GM23338 (cell line): ENCODE measurements around the gene ZNF837. TPM values are rescaled to one million over a fixed set of nuclear protein-coding genes. Genes with fewer than 3 reads are reported as not detected.
A peak's percentile ranks its signal among the peaks of the same experiment; 100 is the strongest.

Source experiments
- ATAC-seq: fragments of 200-7000 bp; cut with Tn5 transposase; 3 replicates; pipeline ENCODE4 v1.9.1; 2020
- DNase-seq: peaks from one replicate; pipeline ENCODE4 v3.0.0-alpha.2; 2015; ENCODE audit warnings: low spot score
- H2AFZ ChIP-seq: fragments of 200-600 bp; sonication (generic); 2 replicates; pipeline ENCODE4 v1.8.0; 2016; ENCODE audit warnings: antibody characterized with exemption, mild to moderate bottlenecking, moderate library complexity
- H3F3A ChIP-seq: fragments of 200-600 bp; sonication (generic); replicated peaks from 2 replicates; pipeline ENCODE4 v1.8.0; 2017; ENCODE audit warnings: antibody characterized with exemption, mixed run types, low read depth
- H3K27ac ChIP-seq: fragments of 200-600 bp; sonication (generic); 2 replicates; pipeline ENCODE4 v1.6.1; 2016; ENCODE audit warnings: low read depth
- H3K27me3 ChIP-seq: fragments of 200-600 bp; sonication (generic); 2 replicates; pipeline ENCODE4 v1.8.0; 2016; ENCODE audit warnings: mild to moderate bottlenecking, mixed run types, moderate library complexity; ENCODE audit not compliant: insufficient read depth
- H3K36me3 ChIP-seq: fragments of 200-600 bp; sonication (generic); 2 replicates; pipeline ENCODE4 v1.8.0; 2016; ENCODE audit warnings: mild to moderate bottlenecking; ENCODE audit not compliant: insufficient read depth
- H3K4me1 ChIP-seq: fragments of 200-600 bp; sonication (generic); 2 replicates; pipeline ENCODE4 v1.8.0; 2016; ENCODE audit warnings: mild to moderate bottlenecking, moderate library complexity; ENCODE audit not compliant: insufficient read depth
- H3K4me2 ChIP-seq: fragments of 200-600 bp; sonication (generic); 2 replicates; pipeline ENCODE4 v1.7.1; 2017; ENCODE audit warnings: mixed run types
- H3K4me3 ChIP-seq: fragments of 200-600 bp; sonication (generic); 2 replicates; pipeline ENCODE4 v1.6.1; 2016; ENCODE audit warnings: mixed run types
- H3K79me2 ChIP-seq: fragments of 200-600 bp; sonication (generic); replicated peaks from 2 replicates; pipeline ENCODE4 v1.8.0; 2017; ENCODE audit warnings: mild to moderate bottlenecking; ENCODE audit not compliant: insufficient read depth
- H3K9me2 ChIP-seq: fragments of 200-600 bp; sonication (generic); 2 replicates; pipeline ENCODE4 v1.8.0; 2017; ENCODE audit not compliant: insufficient read depth
- H4K20me1 ChIP-seq: fragments of 200-600 bp; sonication (generic); replicated peaks from 2 replicates; pipeline ENCODE4 v1.8.0; 2017; ENCODE audit warnings: mild to moderate bottlenecking; ENCODE audit not compliant: insufficient read depth
- H3K27ac Mint-ChIP-seq: 2 replicates; pipeline ENCODE4 v1.8.0; 2020; ENCODE audit warnings: inconsistent platforms, mild to moderate bottlenecking, moderate library complexity, mixed read lengths
- H3K27me3 Mint-ChIP-seq: 3 replicates; pipeline ENCODE4 v1.8.0; 2022; ENCODE audit warnings: low read depth, mild to moderate bottlenecking, moderate library complexity, mixed read lengths, inconsistent platforms; ENCODE audit not compliant: insufficient read depth, poor library complexity
- H3K36me3 Mint-ChIP-seq: 3 replicates; pipeline ENCODE4 v1.8.0; 2021; ENCODE audit warnings: low read depth, mild to moderate bottlenecking, inconsistent platforms, moderate library complexity, mixed read lengths
- H3K4me1 Mint-ChIP-seq: 3 replicates; pipeline ENCODE4 v1.8.0; 2020; ENCODE audit warnings: mild to moderate bottlenecking, inconsistent platforms, mixed read lengths
- H3K4me3 Mint-ChIP-seq: 3 replicates; pipeline ENCODE4 v1.8.0; 2021; ENCODE audit warnings: moderate library complexity, mild to moderate bottlenecking, inconsistent platforms, mixed read lengths
- H3K9me3 Mint-ChIP-seq: 3 replicates; pipeline ENCODE4 v1.8.0; 2020; ENCODE audit warnings: moderate library complexity, mild to moderate bottlenecking, inconsistent platforms, mixed read lengths
- CREB1 ChIP-seq: fragments of 250-450 bp; sonication (Bioruptor Pico); IDR thresholded peaks from 2 replicates; pipeline ENCODE4 v1.5.0; 2020; ENCODE audit warnings: low read depth, mild to moderate bottlenecking, moderate library complexity
- EZH2 ChIP-seq: fragments of 200-600 bp; sonication (generic); IDR thresholded peaks from one replicate; pipeline ENCODE4 v1.8.0; 2017; ENCODE audit warnings: antibody characterized with exemption, mild to moderate bottlenecking, low read depth; ENCODE audit not compliant: unreplicated experiment
- EZH2phosphoT487 ChIP-seq: fragments of 200-600 bp; sonication (generic); IDR thresholded peaks from one replicate; pipeline ENCODE4 v1.8.1; 2018; ENCODE audit warnings: antibody characterized with exemption; ENCODE audit not compliant: unreplicated experiment
- JUNB ChIP-seq: IDR thresholded peaks from one replicate; pipeline ENCODE4 v1.6.1; 2016; ENCODE audit warnings: antibody characterized with exemption; ENCODE audit not compliant: unreplicated experiment
- POLR2AphosphoS5 ChIP-seq: IDR thresholded peaks from 2 replicates; pipeline ENCODE4 v1.6.1; 2016; ENCODE audit warnings: antibody characterized with exemption, low read depth
- ZNF331 ChIP-seq: fragments of 250-450 bp; sonication (Bioruptor Pico); IDR thresholded peaks from 2 replicates; pipeline ENCODE4 v1.5.0; 2020; ENCODE audit warnings: low read depth, mild to moderate bottlenecking, moderate library complexity
- polyA plus RNA-seq: library from polyadenylated mRNA; unstranded; fragments of >200 nt; fragmentation: Nextera tagmentation; extraction: Ambion mirVana; gene quantifications from 2 replicates; pipeline ENCODE4 v1.2.1, GENCODE V29; 2016
- total RNA-seq: library from RNA; depleted of rRNA; stranded (reverse); fragments of >200 nt; shearing (Covaris generic); gene quantifications from 2 replicates; pipeline ENCODE4 v1.2.3, GENCODE V29; 2014
- TF ChIP-seq, protein P1 (sequence below), 2 experiments: fragments of 200-600 bp in 1 of 2; sonication (generic) in 1 of 2; conservative IDR thresholded peaks; 2 replicates each; pipeline versions ENCODE4 v1.5.1 to v1.6.1; 2016 to 2017; ENCODE audit warnings: antibody characterized with exemption in 2 of 2, low read depth in 2 of 2, mild to moderate bottlenecking in 2 of 2, moderate library complexity in 1 of 2
- TF ChIP-seq, protein P2 (sequence below): IDR thresholded peaks from one replicate; pipeline ENCODE4 v1.6.1; 2018; ENCODE audit warnings: antibody characterized with exemption; ENCODE audit not compliant: unreplicated experiment

ZNF837 gene
- total and polyA plus RNA-seq, 2 experiments from 2014 or later: 3.1 to 11.0 TPM

DNA sequence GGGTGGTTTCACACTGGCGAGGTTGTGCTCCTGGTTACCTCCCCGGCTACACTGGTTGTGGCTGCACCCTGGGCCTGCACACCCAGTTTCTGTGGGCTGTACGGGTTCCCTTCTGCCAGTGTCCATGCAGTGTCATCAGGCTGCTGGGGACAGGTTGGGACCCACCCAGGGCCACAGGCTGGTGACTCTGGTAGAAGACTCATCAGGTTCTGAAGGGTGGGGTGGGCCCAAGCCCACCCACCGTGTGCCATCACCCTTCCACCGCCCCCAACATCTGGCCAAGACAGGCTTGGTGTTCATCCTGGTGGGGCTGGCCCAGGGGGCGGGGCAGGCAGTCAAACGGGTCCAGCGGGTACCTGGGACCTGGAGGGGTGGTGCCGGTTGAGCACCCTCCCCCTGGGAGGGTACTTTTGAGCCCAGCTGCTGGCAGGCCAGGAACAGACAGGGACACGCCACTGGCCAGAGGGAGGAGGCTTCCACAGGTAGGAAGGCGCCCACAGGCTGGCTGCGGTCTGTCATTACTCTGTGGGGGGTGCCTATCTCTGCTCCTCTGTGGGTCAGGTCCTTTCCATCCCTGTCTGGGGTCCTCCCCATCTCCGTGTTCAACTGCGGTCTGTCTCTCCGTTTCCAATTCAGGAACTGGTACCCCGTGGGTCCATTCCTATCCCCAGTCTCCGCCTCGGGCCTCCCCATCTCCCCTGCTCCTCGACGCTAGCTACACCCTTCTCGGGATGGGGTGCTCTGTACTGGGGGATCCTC, 14.6 kb upstream of the ZNF837 start, which contains the start of gene RNF225:
Gene RNF225 (plus strand): TSS at position 437 of the 759 bp plus-strand sequence. CDS start 434 bp downstream, outside the sequence.
- H3K27ac ChIP-seq: 0 out of 2 replicates have a peak within 1 kb of the TSS, but pooled peaks have one; percentile 45
- ATAC-seq (peak; percentile 63), DNase-seq (peak; percentile 69)
- TF ChIP-seq JUNB (no peak), POLR2AphosphoS5 (peak; percentile 66)
- peaks cover 26% of the 10 kb centered on the region for H3K36me3 ChIP-seq
- H3K4me2 ChIP-seq: peak within 1 kb of the TSS; percentile 84
- peaks cover 16% of the 10 kb centered on the region for H3K79me2 ChIP-seq
- H4K20me1 ChIP-seq: peaks cover 19% of the 10 kb centered on the region
- Mint-ChIP-seq H3K9me3 (no peaks in the 10 kb centered on the region), H3K4me3 (peak within 1 kb of the TSS; percentile 67), H3K27me3 (peaks cover 34% of the 10 kb centered on the region), H3K4me1 (peaks cover 11% of the 10 kb centered on the region), H3K36me3 (peaks cover 47% of the 10 kb centered on the region), H3K27ac (peak within 1 kb of the TSS; percentile 23; the same call in 1 of the 2 replicates)
- H3K4me3 ChIP-seq: peak within 1 kb of the TSS; percentile 68
- H2AFZ ChIP-seq: no peak within 1 kb of the TSS
- H3K9me2 ChIP-seq: no peaks in the 10 kb centered on the region
- H3K27me3 ChIP-seq: peaks cover 18% of the 10 kb centered on the region
- peaks cover 58% of the 10 kb centered on the region for H3F3A ChIP-seq
- peaks cover 5% of the 10 kb centered on the region; the same call in 1 of the 2 replicates for H3K4me1 ChIP-seq

DNA sequence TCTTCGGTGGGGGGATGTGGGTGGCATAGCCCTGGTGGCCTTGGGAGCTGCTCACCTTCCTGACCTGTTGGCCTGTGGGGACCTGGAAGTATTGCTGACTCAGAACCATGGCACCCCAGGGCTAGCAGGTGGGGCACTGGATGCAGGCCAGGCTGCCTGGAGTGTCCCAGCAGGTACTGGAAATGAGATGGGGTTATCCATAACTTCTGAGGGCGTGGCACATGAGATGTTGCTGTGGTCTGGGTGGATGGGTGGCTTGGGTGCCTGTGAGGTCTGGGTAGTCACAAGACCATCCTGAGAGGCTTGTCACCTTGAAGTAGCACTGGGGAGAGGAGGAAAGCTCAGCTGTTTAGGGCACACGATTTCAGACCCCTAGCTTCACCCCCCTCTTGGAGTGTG, 14.0 kb upstream of the ZNF837 start:
- H3K36me3 ChIP-seq: peaks cover 32% of the 10 kb centered on the region
- H3K9me2 ChIP-seq: no peaks in the 10 kb centered on the region
- no peak for TF ChIP-seq CREB1 (CRISPR knock-in tag)
- TF ChIP-seq ZNF331 (CRISPR knock-in tag): no peak
- no peak for TF ChIP-seq EZH2phosphoT487
- peaks cover 5% of the 10 kb centered on the region; the same call in 1 of the 2 replicates for H3K4me1 ChIP-seq
- H3K4me3 Mint-ChIP-seq: peak overlapping the region; percentile 13; the same call in 1 of the 3 replicates
- no peak overlapping the region for H3K4me2 ChIP-seq
- ATAC-seq (no peak), DNase-seq (no peak)
- H3F3A ChIP-seq: peaks cover 61% of the 10 kb centered on the region
- peaks cover 53% of the 10 kb centered on the region for H3K36me3 Mint-ChIP-seq
- peaks cover 22% of the 10 kb centered on the region for H3K79me2 ChIP-seq
- H3K4me1 Mint-ChIP-seq: peaks cover 10% of the 10 kb centered on the region
- H3K27ac Mint-ChIP-seq: peak overlapping the region; percentile 23; the same call in 1 of the 2 replicates
- peaks cover 17% of the 10 kb centered on the region for H3K27me3 ChIP-seq
- H2AFZ ChIP-seq: no peak overlapping the region
- peaks cover 24% of the 10 kb centered on the region for H4K20me1 ChIP-seq
- no peaks in the 10 kb centered on the region for H3K9me3 Mint-ChIP-seq
- peaks cover 29% of the 10 kb centered on the region for H3K27me3 Mint-ChIP-seq
- 0 out of 2 replicates have a peak overlapping the region, but pooled peaks have one; percentile 45 for H3K27ac ChIP-seq
- H3K4me3 ChIP-seq: no peak overlapping the region; the same call in 1 of the 2 replicates

DNA sequence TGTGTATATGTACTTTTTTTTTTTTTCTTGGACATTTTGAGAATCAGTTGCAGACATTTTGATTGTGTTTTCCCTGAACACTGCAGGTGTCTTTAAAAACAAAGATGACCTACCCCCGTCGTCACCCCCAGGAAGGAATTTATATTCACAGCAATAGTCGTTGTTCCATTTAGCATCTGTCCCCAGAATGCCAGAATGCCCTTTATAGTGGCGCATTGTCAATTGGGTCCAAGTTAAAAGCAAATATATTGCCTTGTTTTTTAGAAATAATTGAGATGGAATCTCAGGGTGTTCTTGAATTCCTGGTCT, 12.8 kb upstream of the ZNF837 start:
- Mint-ChIP-seq H3K27me3 (peaks cover 23% of the 10 kb centered on the region), H3K4me3 (peak overlapping the region; percentile 5; the same call in 1 of the 3 replicates), H3K36me3 (peaks cover 64% of the 10 kb centered on the region), H3K27ac (no peak overlapping the region), H3K9me3 (no peaks in the 10 kb centered on the region), H3K4me1 (peaks cover 17% of the 10 kb centered on the region)
- TF ChIP-seq ZNF331 (CRISPR knock-in tag): no peak
- TF ChIP-seq CREB1 (CRISPR knock-in tag): no peak
- TF ChIP-seq, protein P1, sequence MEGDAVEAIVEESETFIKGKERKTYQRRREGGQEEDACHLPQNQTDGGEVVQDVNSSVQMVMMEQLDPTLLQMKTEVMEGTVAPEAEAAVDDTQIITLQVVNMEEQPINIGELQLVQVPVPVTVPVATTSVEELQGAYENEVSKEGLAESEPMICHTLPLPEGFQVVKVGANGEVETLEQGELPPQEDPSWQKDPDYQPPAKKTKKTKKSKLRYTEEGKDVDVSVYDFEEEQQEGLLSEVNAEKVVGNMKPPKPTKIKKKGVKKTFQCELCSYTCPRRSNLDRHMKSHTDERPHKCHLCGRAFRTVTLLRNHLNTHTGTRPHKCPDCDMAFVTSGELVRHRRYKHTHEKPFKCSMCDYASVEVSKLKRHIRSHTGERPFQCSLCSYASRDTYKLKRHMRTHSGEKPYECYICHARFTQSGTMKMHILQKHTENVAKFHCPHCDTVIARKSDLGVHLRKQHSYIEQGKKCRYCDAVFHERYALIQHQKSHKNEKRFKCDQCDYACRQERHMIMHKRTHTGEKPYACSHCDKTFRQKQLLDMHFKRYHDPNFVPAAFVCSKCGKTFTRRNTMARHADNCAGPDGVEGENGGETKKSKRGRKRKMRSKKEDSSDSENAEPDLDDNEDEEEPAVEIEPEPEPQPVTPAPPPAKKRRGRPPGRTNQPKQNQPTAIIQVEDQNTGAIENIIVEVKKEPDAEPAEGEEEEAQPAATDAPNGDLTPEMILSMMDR (conservative IDR thresholded peaks at IDR 0.05; ENCODE audit: low read depth in 2 of 2): no peak
- TF ChIP-seq EZH2: no peak
- TF ChIP-seq, protein P2, sequence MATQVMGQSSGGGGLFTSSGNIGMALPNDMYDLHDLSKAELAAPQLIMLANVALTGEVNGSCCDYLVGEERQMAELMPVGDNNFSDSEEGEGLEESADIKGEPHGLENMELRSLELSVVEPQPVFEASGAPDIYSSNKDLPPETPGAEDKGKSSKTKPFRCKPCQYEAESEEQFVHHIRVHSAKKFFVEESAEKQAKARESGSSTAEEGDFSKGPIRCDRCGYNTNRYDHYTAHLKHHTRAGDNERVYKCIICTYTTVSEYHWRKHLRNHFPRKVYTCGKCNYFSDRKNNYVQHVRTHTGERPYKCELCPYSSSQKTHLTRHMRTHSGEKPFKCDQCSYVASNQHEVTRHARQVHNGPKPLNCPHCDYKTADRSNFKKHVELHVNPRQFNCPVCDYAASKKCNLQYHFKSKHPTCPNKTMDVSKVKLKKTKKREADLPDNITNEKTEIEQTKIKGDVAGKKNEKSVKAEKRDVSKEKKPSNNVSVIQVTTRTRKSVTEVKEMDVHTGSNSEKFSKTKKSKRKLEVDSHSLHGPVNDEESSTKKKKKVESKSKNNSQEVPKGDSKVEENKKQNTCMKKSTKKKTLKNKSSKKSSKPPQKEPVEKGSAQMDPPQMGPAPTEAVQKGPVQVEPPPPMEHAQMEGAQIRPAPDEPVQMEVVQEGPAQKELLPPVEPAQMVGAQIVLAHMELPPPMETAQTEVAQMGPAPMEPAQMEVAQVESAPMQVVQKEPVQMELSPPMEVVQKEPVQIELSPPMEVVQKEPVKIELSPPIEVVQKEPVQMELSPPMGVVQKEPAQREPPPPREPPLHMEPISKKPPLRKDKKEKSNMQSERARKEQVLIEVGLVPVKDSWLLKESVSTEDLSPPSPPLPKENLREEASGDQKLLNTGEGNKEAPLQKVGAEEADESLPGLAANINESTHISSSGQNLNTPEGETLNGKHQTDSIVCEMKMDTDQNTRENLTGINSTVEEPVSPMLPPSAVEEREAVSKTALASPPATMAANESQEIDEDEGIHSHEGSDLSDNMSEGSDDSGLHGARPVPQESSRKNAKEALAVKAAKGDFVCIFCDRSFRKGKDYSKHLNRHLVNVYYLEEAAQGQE: no peak
- 0 out of 2 replicates have a peak overlapping the region, but pooled peaks have one; percentile 45 for H3K27ac ChIP-seq
- H3K4me3 ChIP-seq: no peak overlapping the region
- peaks cover 33% of the 10 kb centered on the region for H3K79me2 ChIP-seq
- no peak overlapping the region for H3K4me2 ChIP-seq
- DNase-seq (no peak), ATAC-seq (no peak)
- peaks cover 43% of the 10 kb centered on the region for H3K36me3 ChIP-seq
- peaks cover 67% of the 10 kb centered on the region for H3F3A ChIP-seq
- no peak overlapping the region for H2AFZ ChIP-seq
- peaks cover 5% of the 10 kb centered on the region; the same call in 1 of the 2 replicates for H3K4me1 ChIP-seq
- H4K20me1 ChIP-seq: peaks cover 32% of the 10 kb centered on the region
- H3K27me3 ChIP-seq: peaks cover 17% of the 10 kb centered on the region
- no peaks in the 10 kb centered on the region for H3K9me2 ChIP-seq
